Measurements from ENCODE around the gene ANXA7.

DNA sequence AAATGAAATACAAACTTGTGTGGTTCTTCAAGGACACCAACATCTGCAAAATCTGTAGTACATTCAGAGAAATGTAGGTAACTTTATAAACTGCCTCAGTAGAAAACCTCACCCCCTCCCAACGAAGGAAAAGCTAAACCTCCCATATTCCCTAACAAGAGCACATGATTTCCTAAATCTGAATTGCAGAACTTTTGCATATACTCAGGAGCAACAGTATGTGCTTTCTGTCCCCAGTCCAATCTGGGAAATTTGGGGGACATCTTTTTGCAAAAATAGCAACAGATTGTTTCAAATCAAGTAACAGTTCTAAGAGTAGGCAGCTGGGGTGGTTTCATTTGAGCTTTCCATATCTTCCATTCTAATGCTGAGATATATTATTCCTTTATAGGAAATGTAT, 35.3 kb upstream of the ANXA7 start:
- no peak for TF ChIP-seq ZFX (IDR thresholded peaks at IDR 0.05; ENCODE audit: borderline replicate concordance)
- no peak for TF ChIP-seq CTCF (IDR thresholded peaks at IDR 0.05)

Measured in 22Rv1 (cell line).